Mesenchymal stem cell (in vitro differentiated cells and primary cell): ENCODE results near the gene CDR2L.
A peak's percentile ranks its signal among the peaks of the same experiment; 100 is the strongest.

Source experiments
- DNase-seq: peaks from one replicate; pipeline ENCODE4 v3.0.0-alpha.2; 2013
- H2AFZ ChIP-seq: one replicate; pipeline ENCODE4 v1.6.1; 2013; ENCODE audit warnings: low read depth, mild to moderate bottlenecking, control low read depth, inconsistent platforms, low read length, moderate library complexity
- H2AK5ac ChIP-seq: 2 replicates; pipeline ENCODE4 v1.6.1; 2013; ENCODE audit warnings: low read length, moderate library complexity, mild to moderate bottlenecking, inconsistent platforms; ENCODE audit not compliant: severe bottlenecking
- H2BK120ac ChIP-seq: one replicate; pipeline ENCODE4 v1.6.1; 2013; ENCODE audit warnings: low read depth, mild to moderate bottlenecking, inconsistent platforms, low read length, moderate library complexity
- H2BK12ac ChIP-seq, 2 experiments: one replicate each; pipeline ENCODE4 v1.6.1; 2013; ENCODE audit warnings: inconsistent platforms in 2 of 2, low read length in 2 of 2, mild to moderate bottlenecking in 2 of 2, moderate library complexity in 2 of 2, control low read depth in 1 of 2
- H2BK15ac ChIP-seq: one replicate; pipeline ENCODE4 v1.6.1; 2013; ENCODE audit warnings: mild to moderate bottlenecking, low read depth, inconsistent platforms; ENCODE audit not compliant: poor library complexity, severe bottlenecking
- H2BK5ac ChIP-seq: 2 replicates; pipeline ENCODE4 v1.6.1; 2013; ENCODE audit warnings: low read depth, mild to moderate bottlenecking, low read length, control low read depth, inconsistent platforms; ENCODE audit not compliant: poor library complexity, severe bottlenecking
- H3K14ac ChIP-seq, 2 experiments: one replicate each; pipeline ENCODE4 v1.6.1; 2013; ENCODE audit warnings: inconsistent platforms in 2 of 2, low read length in 2 of 2, control low read depth in 1 of 2, mild to moderate bottlenecking in 1 of 2, moderate library complexity in 1 of 2
- H3K18ac ChIP-seq, 2 experiments: one replicate each; pipeline ENCODE4 v1.6.1; 2013; ENCODE audit warnings: inconsistent platforms in 2 of 2, low read length in 2 of 2, control low read depth in 1 of 2, low read depth in 1 of 2, mild to moderate bottlenecking in 1 of 2
- H3K23ac ChIP-seq, 2 experiments: one replicate each; pipeline ENCODE4 v1.6.1; 2013; ENCODE audit warnings: inconsistent platforms in 2 of 2, low read length in 2 of 2, mild to moderate bottlenecking in 2 of 2, moderate library complexity in 2 of 2, control low read depth in 1 of 2
- H3K27ac ChIP-seq: 2 replicates; pipeline ENCODE4 v1.5.1; 2013; ENCODE audit warnings: mild to moderate bottlenecking, moderate library complexity, low read length, control low read depth, inconsistent platforms; ENCODE audit not compliant: poor library complexity, severe bottlenecking
- H3K27me3 ChIP-seq, 2 experiments: 2 replicates each; pipeline versions ENCODE4 v1.6.1 to v1.7.0; 2013; ENCODE audit warnings: low read length in 2 of 2, mild to moderate bottlenecking in 2 of 2, moderate library complexity in 2 of 2, control low read depth in 1 of 2, inconsistent platforms in 1 of 2; ENCODE audit not compliant: control insufficient read depth in 1 of 2, insufficient read depth in 1 of 2
- H3K36me3 ChIP-seq, 2 experiments: 2 replicates each; pipeline versions ENCODE4 v1.6.1 to v1.7.0; 2013; ENCODE audit warnings: low read length in 2 of 2, control low read depth in 1 of 2, inconsistent platforms in 1 of 2, low read depth in 1 of 2, mild to moderate bottlenecking in 1 of 2; ENCODE audit not compliant: insufficient read depth in 2 of 2, control insufficient read depth in 1 of 2
- H3K4ac ChIP-seq, 2 experiments: one replicate each; pipeline ENCODE4 v1.6.1; 2013; ENCODE audit warnings: inconsistent platforms in 2 of 2, low read length in 2 of 2, mild to moderate bottlenecking in 2 of 2, moderate library complexity in 2 of 2, control low read depth in 1 of 2, low read depth in 1 of 2
- H3K4me1 ChIP-seq: 2 replicates; pipeline ENCODE4 v1.6.1; 2013; ENCODE audit warnings: low read depth, low read length, control low read depth; ENCODE audit not compliant: control insufficient read depth, insufficient read depth
- H3K4me2 ChIP-seq: 2 replicates; pipeline ENCODE4 v1.6.1; 2013; ENCODE audit warnings: low read length, mild to moderate bottlenecking, inconsistent platforms; ENCODE audit not compliant: poor library complexity, severe bottlenecking
- H3K4me3 ChIP-seq, 2 experiments: 2 replicates each; pipeline versions ENCODE4 v1.5.1 to v1.7.0; 2013; ENCODE audit warnings: low read length in 2 of 2, mild to moderate bottlenecking in 2 of 2, control low read depth in 1 of 2, low read depth in 1 of 2; ENCODE audit not compliant: insufficient read depth in 1 of 2
- H3K79me1 ChIP-seq: replicated peaks from 2 replicates; pipeline ENCODE4 v1.6.1; 2013; ENCODE audit warnings: mild to moderate bottlenecking, control low read depth, low read length, inconsistent platforms; ENCODE audit not compliant: poor library complexity, severe bottlenecking
- H3K9ac ChIP-seq: 2 replicates; pipeline ENCODE4 v1.7.0; 2013; ENCODE audit warnings: mild to moderate bottlenecking, low read length, moderate library complexity
- H3K9me3 ChIP-seq: 2 replicates; pipeline ENCODE4 v1.7.0; 2013; ENCODE audit warnings: mild to moderate bottlenecking, low read length; ENCODE audit not compliant: control insufficient read depth
- H4K8ac ChIP-seq: one replicate; pipeline ENCODE4 v1.6.1; 2013; ENCODE audit warnings: inconsistent platforms, mild to moderate bottlenecking, low read length, moderate library complexity
- H4K91ac ChIP-seq: one replicate; pipeline ENCODE4 v1.6.1; 2013; ENCODE audit warnings: mild to moderate bottlenecking, low read length, inconsistent platforms
- WGBS: methylation state at CpG from one replicate; pipeline ENCODE4 v1.1.7; 2013; ENCODE audit warnings: mixed read lengths; 5-methylcytosine and 5-hydroxymethylcytosine counted together

Gene CDR2L

GRCh38 chr17:74943808-74944522 lies 43.5 kb upstream of the CDR2L start:
- no peak overlapping the region for H3K27ac ChIP-seq
- no peak overlapping the region for H2BK120ac ChIP-seq
- H3K18ac ChIP-seq, result no peak overlapping the region
- no peak overlapping the region for H2BK5ac ChIP-seq
- H2AFZ ChIP-seq, result no peak overlapping the region
- H3K14ac ChIP-seq, result peak overlapping the region in 1 of 2 experiments; percentile 71
- H3K9ac ChIP-seq, result no peak overlapping the region
- H3K4ac ChIP-seq, result no peak overlapping the region
- no peaks in the 10 kb centered on the region for H3K9me3 ChIP-seq
- H3K4me3 ChIP-seq, result no peak overlapping the region
- H3K27me3 ChIP-seq, result peaks cover 52 to 76% of the 10 kb centered on the region in 2 experiments
- H3K4me1 ChIP-seq, result peaks cover 2% of the 10 kb centered on the region
- no peak overlapping the region for H3K4me2 ChIP-seq
- H3K36me3 ChIP-seq, result no peaks in the 10 kb centered on the region
- H3K23ac ChIP-seq, result no peak overlapping the region
- no peak overlapping the region for H4K91ac ChIP-seq
- no peak for DNase-seq
- no peak overlapping the region for H4K8ac ChIP-seq
- H2BK15ac ChIP-seq, result no peak overlapping the region
- no peak overlapping the region for H2AK5ac ChIP-seq
- H3K79me1 ChIP-seq, result no peaks in the 10 kb centered on the region
- WGBS, result 73% methylated on average over 11 of the region's 13 CpGs
- H2BK12ac ChIP-seq, result no peak overlapping the region

- peaks cover 55 to 78% of the 10 kb centered on the region in 2 experiments for H3K27me3 ChIP-seq
- no peaks in the 10 kb centered on the region for H3K36me3 ChIP-seq
- H3K79me1 ChIP-seq, result no peaks in the 10 kb centered on the region
- H2BK15ac ChIP-seq, result no peak overlapping the region
- no peak overlapping the region for H3K9ac ChIP-seq
- no peak overlapping the region for H3K27ac ChIP-seq
- no peak overlapping the region for H4K91ac ChIP-seq
- no peak overlapping the region for H2AK5ac ChIP-seq
- no peak overlapping the region for H2BK120ac ChIP-seq
- 86% methylated on average over 5 of the region's 6 CpGs for WGBS
- H2BK12ac ChIP-seq, result no peak overlapping the region
- DNase-seq, result no peak
- H3K14ac ChIP-seq, result no peak overlapping the region
- H2BK5ac ChIP-seq, result no peak overlapping the region
- H3K4me2 ChIP-seq, result no peak overlapping the region
- H3K23ac ChIP-seq, result no peak overlapping the region
- no peak overlapping the region for H2AFZ ChIP-seq
- peaks cover 6% of the 10 kb centered on the region for H3K4me1 ChIP-seq
- H4K8ac ChIP-seq, result no peak overlapping the region
- H3K4ac ChIP-seq, result no peak overlapping the region
- H3K9me3 ChIP-seq, result no peaks in the 10 kb centered on the region
- no peak overlapping the region for H3K4me3 ChIP-seq
- no peak overlapping the region for H3K18ac ChIP-seq
Measured at GRCh38 chr17:74945543-74945942, 41.9 kb upstream of the CDR2L start.

- H2BK120ac ChIP-seq, result no peak overlapping the region
- H2AK5ac ChIP-seq, result no peak overlapping the region
- no peak overlapping the region for H3K27ac ChIP-seq
- 88% methylated on average over 14 of the region's 14 CpGs for WGBS
- no peak overlapping the region for H2BK15ac ChIP-seq
- H2AFZ ChIP-seq, result no peak overlapping the region
- no peak overlapping the region for H3K14ac ChIP-seq
- no peaks in the 10 kb centered on the region for H3K9me3 ChIP-seq
- no peak overlapping the region for H3K4ac ChIP-seq
- no peaks in the 10 kb centered on the region for H3K79me1 ChIP-seq
- H3K18ac ChIP-seq, result no peak overlapping the region
- H4K8ac ChIP-seq, result no peak overlapping the region
- H3K27me3 ChIP-seq, result peaks cover 55 to 78% of the 10 kb centered on the region in 2 experiments
- H3K23ac ChIP-seq, result no peak overlapping the region
- no peak overlapping the region for H3K4me3 ChIP-seq
- no peaks in the 10 kb centered on the region for H3K36me3 ChIP-seq
- H4K91ac ChIP-seq, result no peak overlapping the region
- H3K9ac ChIP-seq, result no peak overlapping the region
- H2BK5ac ChIP-seq, result no peak overlapping the region
- H3K4me2 ChIP-seq, result no peak overlapping the region
- DNase-seq, result no peak
- H2BK12ac ChIP-seq, result no peak overlapping the region
- H3K4me1 ChIP-seq, result peaks cover 6% of the 10 kb centered on the region
Measured at GRCh38 chr17:74946641-74947040, 40.8 kb upstream of the CDR2L start.

GRCh38 chr17:74947041-74947754 lies 40.2 kb upstream of the CDR2L start:
- H3K79me1 ChIP-seq, result no peaks in the 10 kb centered on the region

More at GRCh38 chr17:74947041-74947754, 40.2 kb upstream of the CDR2L start:
- Histone ChIP-seq H3K27me3 (peaks cover 58 to 77% of the 10 kb centered on the region in 2 experiments), H3K4ac (no peak overlapping the region), H3K9me3 (no peaks in the 10 kb centered on the region), H2BK15ac (no peak overlapping the region), H2BK12ac (no peak overlapping the region), H3K18ac (no peak overlapping the region), H4K91ac (no peak overlapping the region), H3K4me1 (peaks cover 6% of the 10 kb centered on the region), H3K4me2 (no peak overlapping the region), H3K9ac (no peak overlapping the region), H3K23ac (no peak overlapping the region), H2BK120ac (no peak overlapping the region), H3K14ac (no peak overlapping the region), H3K36me3 (no peaks in the 10 kb centered on the region), H2AK5ac (no peak overlapping the region), H4K8ac (no peak overlapping the region), H3K4me3 (no peak overlapping the region), H2AFZ (no peak overlapping the region), H2BK5ac (no peak overlapping the region), H3K27ac (no peak overlapping the region)
- 93% methylated on average over 14 of the region's 17 CpGs for WGBS
- DNase-seq, result no peak
